GM13977 (cell line): ENCODE results near the gene UNC45A.

Source experiments
- DNase-seq: peaks from one replicate; pipeline ENCODE4 v3.0.0; 2012; ENCODE audit warnings: low spot score
- CTCF ChIP-seq: IDR thresholded peaks from 2 replicates; pipeline ENCODE4 v1.5.1; 2012; ENCODE audit warnings: mild to moderate bottlenecking, control low read depth; ENCODE audit not compliant: insufficient read depth; ENCODE audit errors: extremely low read depth, missing control alignments
- in situ Hi-C: fragments of 300-500 bp; cut with MboI; formaldehyde crosslinking; loops from one replicate; pipeline ENCODE4 v1.12.0; 2022; ENCODE audit warnings: low sequenced_read_pairs, low pct_unique_long_range_greater_than_20kb, mixed read lengths, inconsistent platforms; ENCODE audit not compliant: unreplicated experiment

Gene UNC45A

GRCh38 chr15:90934949-90935751 is at the start of gene UNC45A:
UNC45A (plus strand) TSS chr15:90935285; CDS start chr15:90935325, 40 bp downstream.
- in situ Hi-C loops = no loop called here
- DNase-seq = peak; percentile 98
- TF ChIP-seq CTCF = peak; percentile 5

- DNase-seq = peak; percentile 81
- TF ChIP-seq CTCF = peak; percentile 96
These were observed 49.4 kb upstream of the UNC45A start for GRCh38 chr15:90885432-90886290.

GRCh38 chr15:90886291-90886614 is 48.8 kb upstream of the UNC45A start:
- in situ Hi-C loops = loop anchor here (25.0 kb wide), 1 partner anchor 574 kb away; no protein-coding TSS in a partner anchor
- no peak for TF ChIP-seq CTCF
- DNase-seq = no peak

More at GRCh38 chr15:90885432-90886290, 49.4 kb upstream of the UNC45A start:
- in situ Hi-C loops = loop anchor here (25.0 kb wide), 1 partner anchor 573 kb away; no protein-coding TSS in a partner anchor

- no peak for TF ChIP-seq CTCF
- in situ Hi-C loops = loop anchor here (25.0 kb wide), 1 partner anchor 575 kb away; no protein-coding TSS in a partner anchor
- DNase-seq = no peak
These were observed 48.0 kb upstream of the UNC45A start for GRCh38 chr15:90887037-90887481.

- TF ChIP-seq CTCF = no peak
- DNase-seq = no peak
- in situ Hi-C loops = loop anchor here (25.0 kb wide), 1 partner anchor 577 kb away; no protein-coding TSS in a partner anchor
These were observed 45.8 kb upstream of the UNC45A start for GRCh38 chr15:90889313-90889730.

GRCh38 chr15:90889736-90890456 is 45.2 kb upstream of the UNC45A start:
- DNase-seq = no peak
- TF ChIP-seq CTCF = no peak
- in situ Hi-C loops = loop anchor here (10.0 to 25.0 kb wide), 2 partner anchors 385 to 578 kb away; no protein-coding TSS in a partner anchor
